GM12878 (cell line): ENCODE data around the gene CNN3.

ENCODE experiments used
- CBX5 ChIP-seq: sonication (generic); IDR thresholded peaks from 2 replicates; pipeline ENCODE4 v1.6.1; 2016; ENCODE audit warnings: low read depth, moderate library complexity, mild to moderate bottlenecking, inconsistent platforms
- CTCF ChIP-seq, 3 experiments: IDR thresholded peaks in 2 of 3; conservative IDR thresholded peaks in 1 of 3; 2 replicates each; pipeline ENCODE4 v1.5.1; 2011; ENCODE audit warnings: low read depth in 3 of 3, low read length in 3 of 3, mild to moderate bottlenecking in 3 of 3, control low read depth in 2 of 3, moderate library complexity in 2 of 3, inconsistent platforms in 1 of 3, mixed read lengths in 1 of 3; ENCODE audit not compliant: control insufficient read depth in 2 of 3, insufficient read depth in 1 of 3; ENCODE audit errors: extremely low read depth in 1 of 3
- IKZF2 ChIP-seq, 2 experiments: fragments of 450-650 bp; IDR thresholded peaks; 2 replicates each; pipeline ENCODE4 v1.6.1; 2017; ENCODE audit warnings: mild to moderate bottlenecking in 2 of 2, moderate library complexity in 2 of 2
- MAX ChIP-seq: IDR thresholded peaks from 2 replicates; pipeline ENCODE4 v1.6.1; 2012; ENCODE audit warnings: low read depth, low read length, improper control_type of control experiment
- MTA2 ChIP-seq: fragments of 450-650 bp; IDR thresholded peaks from 2 replicates; pipeline ENCODE4 v1.6.1; 2016; ENCODE audit warnings: low read depth, mild to moderate bottlenecking, moderate library complexity
- RELA ChIP-seq: fragments of 450-650 bp; IDR thresholded peaks from 2 replicates; pipeline ENCODE4 v1.8.0; 2014; ENCODE audit warnings: borderline replicate concordance; ENCODE audit not compliant: partially characterized antibody
- SIN3A ChIP-seq: IDR thresholded peaks from 2 replicates; pipeline ENCODE4 v1.6.1; 2012; ENCODE audit warnings: low read depth, low read length, improper control_type of control experiment
- TCF12 ChIP-seq: IDR thresholded peaks from 2 replicates; pipeline ENCODE4 v1.6.1; 2011; ENCODE audit warnings: low read depth, mild to moderate bottlenecking, low read length

DNA sequence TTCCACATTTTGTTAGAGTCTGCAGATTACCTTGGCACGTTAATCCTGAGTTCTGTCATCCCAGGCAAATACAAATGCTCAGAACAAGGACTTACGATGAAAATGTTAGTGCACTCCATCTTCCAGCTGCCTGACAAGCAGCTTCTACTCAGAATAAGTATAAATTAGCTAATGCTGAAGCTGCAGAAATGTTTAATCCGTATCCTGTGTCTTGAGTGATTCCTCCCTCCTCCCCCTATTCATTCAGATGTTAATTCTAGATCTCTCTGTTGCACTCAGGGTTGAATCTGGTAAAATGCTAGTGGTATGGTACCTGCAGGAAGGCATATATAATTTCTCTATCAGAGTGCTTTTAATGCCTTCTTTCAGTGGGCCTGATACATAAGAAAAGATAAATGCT lies 39.8 kb downstream of the CNN3 start:
- TF ChIP-seq RELA, result no peak
- TF ChIP-seq MAX, result no peak
- no peak for TF ChIP-seq CTCF (IDR thresholded peaks at IDR 0.05 in 2 of 3, conservative IDR thresholded peaks at IDR 0.05 in 1 of 3; ENCODE audit: control insufficient read depth in 2 of 3, extremely low read depth in 1 of 3, insufficient read depth in 1 of 3, low read depth in 3 of 3, low read length in 3 of 3)
- TF ChIP-seq MTA2, result no peak
- TF ChIP-seq CBX5, result no peak
- TF ChIP-seq SIN3A, result no peak
- TF ChIP-seq IKZF2 (IDR thresholded peaks at IDR 0.05), result no peak
- no peak for TF ChIP-seq TCF12
